HG03432 (cell line): ENCODE results near the gene PCK2.
"Not testable (repeated sequence)": the region's sequence is repeated elsewhere in the genome, so short reads cannot be mapped to it uniquely, and the experiment has no call there.

Source experiments
- ATAC-seq: cut with Tn5 transposase; IDR thresholded peaks from one replicate; pipeline ENCODE4 v1.9.1; 2021; ENCODE audit warnings: mild to moderate bottlenecking, moderate library complexity; ENCODE audit not compliant: unreplicated experiment

PCK2 gene

DNA sequence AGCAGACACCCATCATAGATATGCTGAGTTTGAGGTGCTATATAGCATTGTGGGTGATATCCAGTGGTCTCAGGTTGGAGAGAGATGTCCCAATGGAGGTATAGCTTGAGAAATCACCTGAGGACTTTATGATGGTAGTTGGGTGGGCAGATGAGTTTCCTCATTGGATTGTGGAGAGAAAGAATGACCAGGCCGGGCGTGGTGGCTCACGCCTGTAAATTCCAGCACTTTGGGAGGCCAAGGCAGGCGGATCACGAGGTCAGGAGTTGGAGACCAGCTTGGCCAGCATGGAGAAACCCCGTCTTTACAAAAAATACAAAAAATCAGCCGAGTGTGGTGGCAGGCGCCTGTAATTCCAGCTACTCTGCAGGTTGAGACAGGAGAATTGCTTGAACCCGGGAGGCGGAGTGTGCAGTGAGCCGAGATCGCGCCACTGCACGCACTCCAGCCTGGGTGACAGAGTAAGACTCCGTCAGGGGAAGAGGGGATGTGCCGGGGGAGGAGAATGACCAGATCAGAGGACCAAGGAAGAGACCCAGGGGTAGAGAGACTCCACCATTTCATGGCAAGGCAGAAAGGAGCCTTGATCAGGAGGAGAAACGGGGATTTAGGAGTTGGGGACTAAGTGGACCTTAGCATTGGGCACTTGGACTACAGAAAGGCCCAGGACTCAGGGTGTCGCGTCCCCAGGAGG is 757 bp upstream of the PCK2 start:
- no peak for ATAC-seq

DNA sequence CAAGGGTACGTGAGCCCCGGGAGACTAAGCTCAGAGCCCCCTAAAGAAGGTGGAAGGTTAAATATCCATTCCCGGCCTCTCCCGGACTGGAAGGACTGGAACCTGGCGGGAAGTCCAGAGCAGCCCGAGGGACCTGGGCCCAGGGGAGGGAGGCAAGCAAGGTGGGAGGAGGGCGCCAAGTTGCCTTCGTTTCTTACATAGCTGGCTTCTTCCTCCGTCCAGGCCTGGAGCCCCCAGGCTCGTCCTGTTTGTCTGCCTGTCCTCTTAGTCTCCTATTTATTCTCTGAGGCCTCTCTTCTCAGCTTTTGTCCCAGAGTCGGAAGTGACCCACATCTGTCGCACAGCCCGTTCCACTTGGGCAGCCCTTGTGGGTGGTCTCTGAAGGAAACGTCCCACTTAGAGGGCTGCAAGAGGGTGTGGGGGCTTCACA is 745 bp downstream of the PCK2 start:
- no peak for ATAC-seq

DNA sequence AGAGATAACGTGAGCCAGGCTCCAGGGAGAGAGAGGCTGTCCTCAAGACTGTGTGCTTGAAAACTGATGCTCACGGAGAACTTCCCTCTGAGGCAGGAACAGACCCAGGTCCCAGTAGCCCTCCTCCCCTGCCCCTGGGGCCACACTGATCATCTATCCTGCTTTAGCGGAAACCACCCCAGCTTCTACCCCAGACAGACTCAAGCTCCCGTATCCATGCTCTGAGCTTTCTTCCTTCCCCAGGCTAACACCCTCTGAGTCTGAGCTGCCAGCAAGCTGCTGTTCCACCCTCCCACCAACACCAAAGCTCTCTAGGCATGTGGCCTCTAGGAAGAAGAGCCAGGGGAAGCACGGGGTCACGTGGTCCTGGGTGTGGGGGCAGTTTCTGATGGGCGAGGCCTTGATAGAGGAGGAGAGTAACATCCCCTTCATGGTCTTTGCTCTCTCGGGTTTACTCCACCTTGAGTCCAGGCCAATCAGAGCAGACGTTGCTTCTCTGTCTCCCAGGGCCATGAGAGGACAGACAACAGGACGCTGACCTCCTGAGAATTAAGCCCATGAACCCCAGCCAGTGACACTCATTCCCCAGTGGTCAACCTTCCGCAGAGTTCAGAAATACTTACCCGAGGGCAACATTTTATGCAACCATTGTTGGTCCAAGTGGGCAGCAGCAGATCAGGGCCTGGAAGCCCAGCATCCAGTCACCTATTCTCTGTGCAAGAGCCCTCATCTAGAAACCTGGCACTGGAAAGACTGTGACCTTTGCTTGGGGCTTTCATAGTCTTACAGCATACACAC is 1.4 kb downstream of the PCK2 start:
- peak; percentile 72 for ATAC-seq

DNA sequence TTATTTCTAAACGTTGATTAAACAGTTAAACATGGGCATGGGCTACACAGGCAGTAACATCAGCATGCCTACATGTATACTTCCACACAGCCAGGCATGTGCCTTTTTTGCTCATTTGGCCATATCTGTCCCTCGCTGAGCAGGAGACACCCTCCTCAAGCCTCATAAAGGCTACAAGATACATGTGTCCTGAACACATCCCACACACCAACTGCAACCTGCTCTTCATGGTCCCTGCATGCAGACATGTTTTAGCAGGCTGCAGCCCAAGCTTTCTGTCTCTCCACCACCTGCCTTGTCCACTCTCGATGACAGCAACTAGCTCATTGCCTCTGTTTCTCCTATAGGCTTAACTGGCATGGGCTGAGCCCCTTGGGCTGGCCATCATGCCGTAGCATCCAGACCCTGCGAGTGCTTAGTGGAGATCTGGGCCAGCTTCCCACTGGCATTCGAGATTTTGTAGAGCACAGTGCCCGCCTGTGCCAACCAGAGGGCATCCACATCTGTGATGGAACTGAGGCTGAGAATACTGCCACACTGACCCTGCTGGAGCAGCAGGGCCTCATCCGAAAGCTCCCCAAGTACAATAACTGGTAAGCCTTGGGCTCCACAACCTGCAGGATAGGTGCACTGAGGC is 2.6 kb downstream of the PCK2 start:
- no peak for ATAC-seq

DNA sequence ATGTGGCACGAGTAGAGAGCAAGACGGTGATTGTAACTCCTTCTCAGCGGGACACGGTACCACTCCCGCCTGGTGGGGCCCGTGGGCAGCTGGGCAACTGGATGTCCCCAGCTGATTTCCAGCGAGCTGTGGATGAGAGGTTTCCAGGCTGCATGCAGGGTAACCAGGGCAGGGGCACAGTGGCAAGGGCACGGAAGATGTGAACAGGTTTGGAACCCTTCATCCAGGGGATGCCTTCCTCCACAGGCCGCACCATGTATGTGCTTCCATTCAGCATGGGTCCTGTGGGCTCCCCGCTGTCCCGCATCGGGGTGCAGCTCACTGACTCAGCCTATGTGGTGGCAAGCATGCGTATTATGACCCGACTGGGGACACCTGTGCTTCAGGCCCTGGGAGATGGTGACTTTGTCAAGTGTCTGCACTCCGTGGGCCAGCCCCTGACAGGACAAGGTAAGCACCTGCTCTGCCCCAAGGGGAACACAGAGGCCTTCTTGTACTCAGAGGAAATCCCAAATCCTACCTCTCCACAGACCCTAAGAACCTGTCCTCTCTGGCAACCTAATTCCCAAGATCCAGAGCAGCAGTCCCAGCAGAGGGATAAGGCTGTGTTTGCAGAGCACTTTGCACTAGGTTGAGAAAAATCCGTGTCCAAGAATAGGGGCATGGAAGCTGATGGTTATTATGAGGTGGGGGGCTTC is 4.3 kb downstream of the PCK2 start:
- no peak for ATAC-seq

DNA sequence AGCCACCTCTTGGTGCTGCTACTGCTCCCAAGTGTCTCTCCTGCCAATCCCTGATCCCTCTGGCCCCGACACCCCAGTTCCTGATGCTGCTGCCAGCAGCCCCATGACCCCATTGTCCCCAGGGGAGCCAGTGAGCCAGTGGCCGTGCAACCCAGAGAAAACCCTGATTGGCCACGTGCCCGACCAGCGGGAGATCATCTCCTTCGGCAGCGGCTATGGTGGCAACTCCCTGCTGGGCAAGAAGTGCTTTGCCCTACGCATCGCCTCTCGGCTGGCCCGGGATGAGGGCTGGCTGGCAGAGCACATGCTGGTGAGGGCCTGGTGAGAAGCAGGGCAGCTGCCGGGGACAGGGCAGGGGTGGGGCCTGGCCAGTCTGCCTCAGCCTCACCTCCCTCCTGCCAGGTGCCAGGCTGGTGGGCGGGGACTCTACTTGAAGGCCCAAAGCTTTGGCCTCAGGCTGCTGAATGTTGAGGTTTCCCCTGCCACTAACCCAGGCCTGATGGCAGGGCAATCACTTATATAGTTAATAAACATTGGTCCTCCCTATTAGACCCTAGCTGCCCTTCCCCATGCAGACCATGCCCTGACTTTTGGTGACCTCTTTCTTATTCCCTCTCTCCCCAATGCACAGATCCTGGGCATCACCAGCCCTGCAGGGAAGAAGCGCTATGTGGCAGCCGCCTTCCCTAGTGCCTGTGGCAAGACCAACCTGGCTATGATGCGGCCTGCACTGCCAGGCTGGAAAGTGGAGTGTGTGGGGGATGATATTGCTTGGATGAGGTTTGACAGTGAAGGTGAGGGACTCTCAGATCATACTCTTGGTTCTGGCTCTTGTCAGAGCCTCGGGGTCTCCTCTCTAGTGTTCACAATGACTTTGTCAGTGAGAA is 5.1 kb downstream of the PCK2 start:
- no peak for ATAC-seq

DNA sequence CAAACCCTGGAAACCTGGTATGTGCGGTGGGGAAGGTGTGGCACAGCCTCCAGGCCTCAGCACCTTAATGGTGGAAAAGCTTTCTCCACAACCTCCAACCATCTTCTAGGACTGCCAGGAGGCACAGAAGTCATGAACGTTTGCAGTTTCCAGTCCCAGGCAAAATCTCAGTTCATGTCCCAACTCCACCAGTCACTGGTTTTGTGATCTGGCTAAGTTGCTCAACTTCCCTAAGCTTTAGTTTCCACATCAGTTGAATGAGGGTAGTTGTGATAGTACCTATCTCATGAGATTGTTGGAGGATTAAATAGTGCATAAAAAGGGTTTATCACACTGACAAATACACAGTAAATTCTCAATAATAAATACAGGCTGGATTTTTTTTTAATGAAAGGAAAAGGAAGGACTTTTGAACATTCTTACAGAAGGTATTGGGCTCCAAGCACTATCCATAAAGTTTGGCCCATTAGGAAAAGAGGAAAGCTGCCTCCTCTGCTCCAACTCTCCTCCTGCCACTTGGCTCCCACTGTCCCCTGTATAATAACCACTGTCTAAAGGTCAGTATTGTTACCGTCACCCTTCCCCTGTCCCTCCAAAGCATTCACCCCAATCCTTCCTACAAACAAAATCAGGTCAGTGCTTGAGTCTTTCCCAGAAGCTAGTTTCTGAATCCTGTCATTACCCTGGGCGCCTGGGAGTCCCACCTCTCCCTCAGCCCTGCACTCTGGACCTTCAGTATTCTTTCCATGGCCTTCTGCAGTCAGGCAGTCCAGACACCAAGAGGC is 6.3 kb downstream of the PCK2 start:
- ATAC-seq, result no peak

DNA sequence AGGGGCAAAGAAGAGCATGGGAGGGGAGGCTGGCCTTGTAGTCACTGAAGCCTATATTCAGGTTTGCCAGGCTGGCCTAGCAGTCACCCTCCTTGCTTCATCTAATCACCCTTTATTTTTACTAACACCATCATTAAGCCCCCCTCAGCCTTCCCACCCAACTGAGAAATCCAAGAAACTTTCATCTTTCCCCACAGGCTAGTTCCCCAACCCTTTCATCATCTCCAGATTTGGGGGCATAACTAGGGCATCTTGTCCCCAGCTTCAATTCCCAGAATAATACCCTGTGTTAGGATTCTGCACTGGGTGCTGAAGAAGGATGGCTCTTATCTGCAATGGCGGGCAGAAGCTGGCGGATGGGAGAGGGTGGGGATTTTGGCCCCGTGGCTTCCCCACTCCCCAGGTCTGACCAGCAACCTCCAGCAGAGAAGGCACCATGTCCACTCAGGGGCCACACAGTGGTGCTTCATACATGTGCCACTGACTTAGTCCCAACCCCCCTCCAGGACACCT is 6.9 kb downstream of the PCK2 start:
- ATAC-seq, result no peak

DNA sequence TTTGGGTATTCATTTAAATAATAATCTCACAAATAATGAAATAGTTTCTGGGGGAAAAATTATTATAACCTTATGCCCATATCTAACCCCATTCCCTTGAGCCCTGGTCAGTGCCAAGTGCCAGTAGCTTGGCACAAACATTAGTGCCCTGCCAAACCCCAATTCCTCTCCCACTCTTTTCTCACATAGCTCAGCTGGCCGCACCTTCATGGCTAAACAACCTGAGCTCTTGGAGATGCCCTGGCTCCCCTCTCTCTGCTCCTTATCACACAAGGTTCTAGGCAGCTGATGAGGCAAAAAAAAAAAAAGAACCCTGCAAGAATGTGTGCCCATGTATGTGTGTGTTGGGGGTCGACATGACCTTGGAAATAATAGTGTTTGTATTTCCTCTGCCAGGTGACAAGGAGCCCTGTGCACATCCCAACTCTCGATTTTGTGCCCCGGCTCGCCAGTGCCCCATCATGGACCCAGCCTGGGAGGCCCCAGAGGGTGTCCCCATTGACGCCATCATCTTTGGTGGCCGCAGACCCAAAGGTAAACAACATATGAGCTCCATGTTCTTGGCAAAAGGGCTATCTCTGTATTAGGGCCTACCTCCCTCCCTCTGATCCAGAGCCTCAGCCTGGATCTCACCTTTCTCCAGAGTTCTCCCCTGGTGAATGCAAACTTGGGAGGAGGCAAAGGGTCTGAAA is 8.4 kb downstream of the PCK2 start:
- ATAC-seq, result no peak

DNA sequence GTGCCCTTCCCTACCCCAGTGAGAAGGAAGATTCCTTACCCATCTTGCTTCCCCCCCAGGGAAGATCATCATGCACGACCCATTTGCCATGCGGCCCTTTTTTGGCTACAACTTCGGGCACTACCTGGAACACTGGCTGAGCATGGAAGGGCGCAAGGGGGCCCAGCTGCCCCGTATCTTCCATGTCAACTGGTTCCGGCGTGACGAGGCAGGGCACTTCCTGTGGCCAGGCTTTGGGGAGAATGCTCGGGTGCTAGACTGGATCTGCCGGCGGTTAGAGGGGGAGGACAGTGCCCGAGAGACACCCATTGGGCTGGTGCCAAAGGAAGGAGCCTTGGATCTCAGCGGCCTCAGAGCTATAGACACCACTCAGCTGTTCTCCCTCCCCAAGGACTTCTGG is 9.3 kb downstream of the PCK2 start:
- ATAC-seq, result no peak

DNA sequence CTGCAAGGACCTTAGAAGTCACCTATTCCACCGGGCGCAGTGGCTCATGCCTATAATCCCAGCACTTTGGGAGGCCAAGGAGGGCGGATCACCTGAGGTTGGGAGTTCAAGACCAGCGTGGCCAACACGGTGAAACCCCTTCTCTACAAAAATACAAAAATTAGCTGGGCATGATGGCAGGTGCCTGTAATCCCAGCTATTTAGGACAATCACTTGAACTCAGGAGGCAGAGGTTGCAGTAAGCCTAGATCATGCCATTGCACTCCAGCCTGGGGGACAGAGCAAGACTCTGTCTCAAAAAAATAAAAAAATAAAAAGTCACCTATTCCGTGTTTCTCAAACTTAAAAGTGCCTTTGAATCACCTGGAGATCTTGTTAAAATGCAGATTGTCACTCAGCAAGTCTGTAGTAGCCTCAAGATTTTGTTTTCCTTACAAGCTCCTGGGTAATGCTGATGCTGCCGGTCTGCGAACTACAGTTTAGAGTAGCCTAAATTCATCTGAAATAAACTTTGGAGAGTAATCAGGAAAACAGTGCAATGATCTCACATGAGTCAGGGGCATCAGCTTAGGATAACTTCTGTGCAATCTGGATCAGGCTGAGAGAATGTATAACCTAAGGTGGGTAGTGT is 11.6 kb downstream of the PCK2 start:
- ATAC-seq, result not testable (repeated sequence)

DNA sequence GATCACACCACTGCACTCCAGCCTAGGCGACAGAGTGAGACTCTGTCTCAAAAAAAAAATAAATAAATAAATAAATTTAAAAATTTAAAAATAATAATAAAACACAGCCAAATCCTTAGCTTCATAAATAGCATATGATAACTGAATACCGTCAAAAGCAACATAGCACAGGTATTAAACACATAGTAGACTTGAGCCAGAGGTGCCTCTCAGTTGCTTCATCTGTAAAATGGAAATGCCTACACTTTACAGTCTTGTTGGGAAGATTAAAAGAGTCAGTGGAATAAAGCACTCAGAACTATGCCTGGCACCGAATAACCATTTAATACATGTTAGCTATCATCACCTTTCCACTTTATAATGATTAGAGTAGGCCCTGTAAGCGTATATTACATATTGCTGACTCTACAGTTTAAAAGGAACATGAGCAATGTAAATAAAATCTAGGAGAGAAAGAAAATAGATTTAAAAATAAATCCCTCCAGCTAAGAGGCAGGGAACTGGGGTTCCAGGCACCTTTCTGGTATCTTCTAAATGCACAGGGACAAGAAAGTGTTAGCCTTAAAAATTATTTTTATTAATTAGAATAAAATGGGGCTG is 12.7 kb downstream of the PCK2 start:
- no peak for ATAC-seq

DNA sequence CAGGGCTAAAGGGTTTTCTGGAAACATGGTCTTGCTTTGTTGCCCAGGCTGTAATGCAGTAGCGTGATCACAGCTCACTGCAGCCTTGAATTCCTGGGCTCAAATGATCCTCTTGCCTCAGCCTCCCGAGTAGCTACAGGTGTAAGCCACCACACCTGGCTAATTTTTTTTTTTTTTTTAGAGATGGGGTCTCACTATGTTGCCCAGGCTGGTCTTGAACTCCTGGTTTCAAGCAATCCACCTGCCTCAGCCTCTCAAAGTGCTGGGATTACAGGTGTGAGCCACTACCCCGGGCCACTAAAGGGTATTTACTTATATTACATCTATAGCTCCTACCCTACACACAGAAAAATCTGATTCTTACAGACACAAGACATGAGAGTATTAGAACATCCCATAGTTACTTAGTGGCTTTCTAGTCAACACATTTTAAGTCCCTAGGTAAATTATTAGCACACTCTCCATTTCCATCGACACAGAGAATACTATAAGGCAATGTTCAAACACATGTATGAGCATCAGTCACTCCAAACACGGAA is 14.3 kb downstream of the PCK2 start:
- ATAC-seq, result peak; percentile 29

DNA sequence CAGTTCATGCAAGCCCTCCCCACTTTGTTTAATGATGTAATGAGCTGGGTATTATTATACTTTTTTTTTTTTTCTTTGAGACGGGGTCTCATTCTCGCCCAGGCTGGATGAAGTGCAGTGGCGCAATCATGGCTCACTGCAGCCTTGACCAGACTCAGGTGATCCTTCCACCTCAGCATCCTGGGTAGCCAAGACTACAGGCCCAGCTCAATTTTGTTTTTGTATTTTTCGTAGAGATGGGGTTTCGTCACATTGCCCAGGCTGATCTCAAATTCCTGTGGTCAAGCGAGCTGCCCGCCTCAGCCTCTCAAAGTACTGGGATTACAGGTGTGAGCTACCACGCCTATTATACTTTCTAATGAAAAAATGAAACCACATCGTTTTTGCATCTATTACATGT is 15.9 kb downstream of the PCK2 start:
- no peak for ATAC-seq

DNA sequence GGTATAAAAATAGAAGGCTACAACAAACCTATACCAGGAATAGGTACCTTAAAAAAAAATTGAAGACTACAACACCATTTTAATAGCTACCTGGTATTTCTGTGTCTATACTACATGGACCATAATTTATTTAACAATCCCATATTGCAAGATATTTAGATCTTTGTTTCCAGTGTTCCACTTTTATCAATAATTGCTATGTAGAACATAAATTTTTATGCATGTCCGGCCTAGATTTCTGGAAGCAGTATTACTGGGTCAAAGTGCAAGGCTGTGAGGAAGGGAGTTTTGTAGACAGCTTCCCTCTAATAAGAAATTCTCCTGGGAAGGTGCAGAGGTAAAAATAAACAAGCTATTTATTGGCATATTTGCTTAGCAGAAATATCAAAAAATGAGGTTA is 16.4 kb downstream of the PCK2 start:
- ATAC-seq, result no peak

DNA sequence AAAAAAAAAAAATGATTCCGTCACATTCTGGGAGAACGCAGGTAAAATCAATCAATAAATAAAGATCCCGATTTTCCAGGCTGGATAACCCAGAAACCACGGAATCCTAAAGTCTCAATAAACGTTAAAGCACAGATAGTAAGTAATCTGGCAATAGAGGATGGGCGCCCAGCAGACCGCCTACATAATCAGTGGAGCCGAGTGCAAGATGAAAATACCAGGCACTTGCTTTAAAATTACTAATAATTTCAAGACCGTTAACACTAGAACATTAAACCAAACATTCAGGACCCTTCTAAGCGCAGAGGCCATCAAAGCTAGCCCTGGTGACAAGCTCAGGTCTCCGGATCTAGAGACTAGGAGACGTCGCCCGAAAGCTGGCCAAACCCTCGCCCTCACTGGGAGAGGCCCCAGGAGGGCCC is 19.3 kb downstream of the PCK2 start:
- no peak for ATAC-seq

DNA sequence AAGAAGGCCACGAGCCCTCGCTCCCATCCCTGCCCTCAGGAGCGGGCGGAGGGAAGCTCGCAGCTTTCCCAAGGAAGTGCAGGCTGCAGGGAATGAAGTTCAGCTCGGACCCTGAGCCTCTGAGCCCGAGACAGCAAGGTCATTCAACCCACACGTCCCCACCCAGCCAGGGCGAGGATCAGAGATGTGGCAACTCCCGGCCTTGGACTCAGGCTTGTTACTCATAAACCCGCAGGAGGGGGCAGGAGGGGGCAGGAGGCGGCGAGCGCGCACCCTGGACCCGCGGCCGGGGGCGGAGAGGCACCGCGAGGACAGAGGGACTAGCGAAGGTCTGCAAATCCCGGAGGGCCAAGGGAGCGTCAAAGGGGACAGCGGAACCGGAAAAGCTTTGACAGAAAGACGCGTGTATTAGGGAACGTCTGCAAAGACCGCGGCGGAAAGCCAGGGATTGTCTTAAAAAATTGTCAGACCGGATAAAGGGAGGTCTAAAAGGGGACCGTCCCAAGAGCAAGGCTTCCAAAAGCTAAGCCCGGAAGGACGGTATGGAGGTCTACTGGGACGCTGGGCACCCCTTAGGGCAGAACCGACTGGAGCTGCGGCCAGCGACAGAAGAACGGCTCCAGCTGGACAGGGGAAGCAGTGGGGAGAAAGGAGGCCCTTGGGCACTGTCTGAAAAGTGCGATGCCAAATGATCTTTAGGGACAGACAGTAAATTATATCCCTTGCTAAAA is 19.9 kb downstream of the PCK2 start:
- peak; percentile 29 for ATAC-seq
